Neural progenitor cell (in vitro differentiated cells): ENCODE data around the gene IQSEC2.

Experiments used
- EZH2 ChIP-seq: fragments of 200-600 bp; sonication (generic); IDR thresholded peaks from 2 replicates; pipeline ENCODE4 v1.6.1; 2017; ENCODE audit warnings: antibody characterized with exemption, mild to moderate bottlenecking, moderate library complexity
- TF ChIP-seq, protein P1 (sequence below): fragments of 200-600 bp; sonication (generic); IDR thresholded peaks from 2 replicates; pipeline ENCODE4 v1.5.1; 2017; ENCODE audit warnings: antibody characterized with exemption, mild to moderate bottlenecking

GRCh38 chrX:53313728-53314105 lies 32.3 kb upstream of the IQSEC2 start:
- TF ChIP-seq, protein P1, sequence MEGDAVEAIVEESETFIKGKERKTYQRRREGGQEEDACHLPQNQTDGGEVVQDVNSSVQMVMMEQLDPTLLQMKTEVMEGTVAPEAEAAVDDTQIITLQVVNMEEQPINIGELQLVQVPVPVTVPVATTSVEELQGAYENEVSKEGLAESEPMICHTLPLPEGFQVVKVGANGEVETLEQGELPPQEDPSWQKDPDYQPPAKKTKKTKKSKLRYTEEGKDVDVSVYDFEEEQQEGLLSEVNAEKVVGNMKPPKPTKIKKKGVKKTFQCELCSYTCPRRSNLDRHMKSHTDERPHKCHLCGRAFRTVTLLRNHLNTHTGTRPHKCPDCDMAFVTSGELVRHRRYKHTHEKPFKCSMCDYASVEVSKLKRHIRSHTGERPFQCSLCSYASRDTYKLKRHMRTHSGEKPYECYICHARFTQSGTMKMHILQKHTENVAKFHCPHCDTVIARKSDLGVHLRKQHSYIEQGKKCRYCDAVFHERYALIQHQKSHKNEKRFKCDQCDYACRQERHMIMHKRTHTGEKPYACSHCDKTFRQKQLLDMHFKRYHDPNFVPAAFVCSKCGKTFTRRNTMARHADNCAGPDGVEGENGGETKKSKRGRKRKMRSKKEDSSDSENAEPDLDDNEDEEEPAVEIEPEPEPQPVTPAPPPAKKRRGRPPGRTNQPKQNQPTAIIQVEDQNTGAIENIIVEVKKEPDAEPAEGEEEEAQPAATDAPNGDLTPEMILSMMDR: no peak
- no peak for TF ChIP-seq EZH2
